ENCODE data around the gene DUSP28. TPM values are rescaled to one million over a fixed set of nuclear protein-coding genes. Genes with fewer than 3 reads are reported as not detected.

Gene DUSP28
- total RNA-seq, 1 experiment from 2014 or later = 6.4 TPM

DNA sequence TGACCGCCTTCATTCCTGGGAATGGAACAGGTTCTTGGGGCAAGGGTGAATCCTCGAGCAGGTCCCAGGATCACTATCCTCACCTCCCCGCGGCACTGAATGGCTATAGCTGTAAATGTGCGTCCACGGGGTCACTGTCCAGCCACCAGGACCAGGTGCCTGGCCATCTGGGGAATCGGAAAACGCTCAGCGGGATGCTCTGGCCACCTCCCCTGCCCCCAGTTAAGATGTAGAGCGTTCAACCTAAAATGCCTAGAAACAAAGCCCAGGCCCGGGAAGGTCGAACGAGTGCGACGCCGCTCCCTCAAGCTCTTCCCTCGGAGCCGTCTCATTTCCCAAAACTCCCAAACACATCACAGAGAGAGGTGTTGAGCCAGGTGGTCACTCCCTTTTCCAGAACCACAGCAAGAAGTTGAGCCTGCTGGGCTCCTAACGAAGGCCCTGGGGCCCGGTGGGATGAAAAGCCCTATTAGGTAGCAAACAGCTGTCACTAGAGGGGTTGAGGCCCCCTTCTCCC lies 25.6 kb downstream of the DUSP28 start:
- no peak for DNase-seq (ENCODE audit: low read depth)

GRCh38 chr2:240586198-240586918 lies 26.2 kb downstream of the DUSP28 start, which contains the start of gene CAPN10:
Gene CAPN10 (plus strand): TSS chr2:240586734. CDS start chr2:240586912, 178 bp downstream.
- peak; percentile 91 for DNase-seq (ENCODE audit: low read depth)

DNA sequence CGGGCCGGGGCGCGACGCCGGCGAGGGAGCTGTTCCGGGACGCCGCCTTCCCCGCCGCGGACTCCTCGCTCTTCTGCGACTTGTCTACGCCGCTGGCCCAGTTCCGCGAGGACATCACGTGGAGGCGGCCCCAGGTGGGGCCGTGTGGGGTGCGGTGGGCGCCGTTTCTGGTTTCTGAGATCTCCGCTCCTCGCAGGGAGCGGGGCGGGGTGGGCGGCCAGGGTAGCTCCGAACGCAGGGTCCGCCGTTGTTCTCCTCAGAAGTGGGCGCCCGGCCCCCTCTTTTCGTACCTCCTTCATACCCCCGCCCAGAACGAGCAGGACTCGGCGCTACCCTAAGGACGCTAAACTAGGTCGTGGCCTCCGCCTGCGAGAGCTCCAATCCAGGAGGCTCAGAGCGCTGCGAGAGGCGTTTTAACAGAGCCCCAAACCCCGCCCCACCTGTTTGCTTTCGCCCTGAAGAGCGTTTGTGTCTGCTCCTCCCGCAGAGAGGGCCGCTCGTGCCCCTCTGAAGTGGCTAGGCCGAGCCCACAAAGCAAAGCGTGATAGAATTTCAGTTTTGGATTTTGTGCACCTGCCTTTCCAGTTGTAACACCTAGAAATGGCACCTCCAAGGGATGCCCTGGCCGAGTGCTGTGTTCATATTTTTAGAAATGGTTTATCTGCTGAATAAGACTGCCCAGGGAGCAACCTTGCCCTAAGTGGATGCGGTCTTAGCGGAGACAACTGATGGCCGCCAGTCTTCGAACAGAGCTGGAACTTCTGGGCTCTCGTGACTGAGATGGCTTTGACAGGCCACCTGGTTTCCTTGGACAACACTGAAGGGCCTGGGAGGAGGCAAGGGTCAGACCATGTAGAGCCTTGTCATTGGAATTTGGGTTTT lies 27.0 kb downstream of the DUSP28 start:
- no peak for DNase-seq (ENCODE audit: low read depth)

GRCh38 chr2:240588006-240588655 lies 28.0 kb downstream of the DUSP28 start:
- DNase-seq (ENCODE audit: low read depth) = no peak

DNA sequence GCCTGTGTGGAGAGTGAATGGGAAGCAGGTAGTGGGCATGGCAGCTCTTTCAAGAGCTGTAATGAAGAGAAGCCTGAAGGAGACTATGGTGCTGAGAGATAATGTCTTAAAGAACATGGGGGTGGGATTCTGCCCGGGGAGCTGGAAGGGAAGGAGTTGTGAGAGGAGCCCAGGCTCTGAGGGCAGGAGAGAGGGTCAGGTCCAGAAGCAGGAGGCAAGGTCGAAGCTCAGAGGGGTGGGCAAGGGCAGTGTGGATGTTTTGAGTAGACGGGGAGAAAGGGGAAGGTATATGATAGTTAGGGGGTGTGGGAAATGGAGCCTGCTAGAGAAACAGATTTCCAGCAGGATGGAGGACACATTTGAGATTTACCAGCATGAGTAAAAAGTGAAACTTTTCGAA lies 28.5 kb downstream of the DUSP28 start:
- no peak for DNase-seq (ENCODE audit: low read depth)

GRCh38 chr2:240589375-240589774 lies 29.2 kb downstream of the DUSP28 start:
- no peak for DNase-seq (ENCODE audit: low read depth)

DNA sequence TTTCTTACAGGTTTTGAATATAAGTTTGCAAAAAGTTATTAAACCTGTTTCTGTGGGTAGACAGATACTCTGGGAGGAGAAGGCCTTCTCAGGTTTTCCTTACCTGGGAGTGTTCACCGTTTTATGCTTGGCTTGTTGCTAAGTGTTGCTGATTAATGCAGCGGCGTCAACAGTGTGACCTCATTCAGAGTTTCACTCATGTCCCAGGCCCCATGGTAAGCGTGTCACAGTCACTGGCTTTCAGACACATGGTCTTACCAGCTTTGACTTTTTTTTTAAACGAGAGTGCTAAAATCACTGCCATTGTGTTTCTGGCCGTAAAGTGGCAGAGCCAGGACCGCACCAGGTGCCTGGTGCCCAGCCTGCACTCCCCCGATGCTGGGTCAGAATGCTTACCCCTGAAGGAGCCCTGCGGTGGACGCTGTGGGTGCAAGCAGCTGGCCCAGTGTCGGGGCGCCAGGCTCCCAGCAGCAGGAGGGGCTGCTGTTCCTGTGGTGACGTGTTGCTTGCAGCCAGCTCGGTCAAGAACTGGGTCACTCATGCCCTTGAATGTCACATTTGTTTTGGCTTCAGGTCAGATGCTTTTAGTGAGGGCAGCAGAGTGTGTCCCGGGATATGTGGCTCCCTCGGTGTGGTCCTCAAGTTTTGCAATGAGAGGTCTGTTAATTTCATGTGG lies 29.8 kb downstream of the DUSP28 start:
- no peak for DNase-seq (ENCODE audit: low read depth)

DNA sequence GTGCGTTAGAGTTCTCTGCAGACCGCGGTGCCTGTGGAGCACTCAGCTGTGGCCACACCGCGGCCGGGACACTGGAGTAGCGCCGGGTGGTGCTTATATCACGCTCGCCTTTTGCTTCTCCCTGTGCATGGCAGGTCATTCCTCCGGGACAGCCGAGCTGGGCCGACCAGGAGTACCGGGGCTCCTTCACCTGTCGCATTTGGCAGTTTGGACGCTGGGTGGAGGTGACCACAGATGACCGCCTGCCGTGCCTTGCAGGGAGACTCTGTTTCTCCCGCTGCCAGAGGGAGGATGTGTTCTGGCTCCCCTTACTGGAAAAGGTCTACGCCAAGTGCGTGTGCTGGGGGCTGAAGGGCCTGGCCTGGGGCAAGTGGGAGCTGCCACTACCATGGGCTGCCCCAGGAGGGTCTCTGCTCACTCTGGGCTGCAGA lies 30.5 kb downstream of the DUSP28 start:
- DNase-seq (ENCODE audit: low read depth) = no peak

GRCh38 chr2:240591226-240591625 lies 31.1 kb downstream of the DUSP28 start:
- DNase-seq (ENCODE audit: low read depth) = no peak

GRCh38 chr2:240591784-240592183 lies 31.6 kb downstream of the DUSP28 start:
- DNase-seq (ENCODE audit: low read depth) = no peak

DNA sequence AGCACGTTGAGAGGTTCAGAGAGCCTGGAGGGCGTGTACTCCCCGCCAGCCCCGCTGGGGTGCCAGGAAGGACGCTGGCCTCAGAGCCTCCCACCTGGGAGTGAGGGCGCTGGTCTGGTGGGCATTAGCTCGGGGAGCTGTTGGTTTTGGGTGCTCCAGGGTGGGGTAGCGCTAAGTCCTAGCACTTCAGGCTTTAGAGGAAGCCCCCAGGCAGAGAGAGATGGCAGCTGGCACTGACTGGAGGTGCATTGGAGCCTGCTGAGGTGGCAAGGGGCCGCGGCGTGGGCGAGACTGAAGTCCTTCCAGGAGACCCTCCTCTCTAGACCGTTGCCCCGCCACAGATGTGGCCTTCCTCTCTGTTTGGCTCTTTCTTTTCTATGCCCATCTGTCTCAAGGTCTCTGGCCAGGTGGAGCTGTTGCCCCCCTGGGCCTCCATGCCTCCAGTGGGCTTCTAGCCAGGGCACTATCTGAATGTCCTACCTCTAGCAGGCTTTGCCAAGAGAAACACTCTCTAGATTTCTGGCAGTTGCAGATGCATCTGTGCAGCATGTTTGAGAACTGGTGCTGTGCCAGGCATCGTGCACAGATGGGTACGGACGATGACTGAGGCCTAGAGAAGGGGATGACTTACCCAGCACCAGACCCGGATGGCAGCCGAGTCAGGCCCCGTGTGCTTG lies 33.0 kb downstream of the DUSP28 start:
- no peak for DNase-seq (ENCODE audit: low read depth)

DNA sequence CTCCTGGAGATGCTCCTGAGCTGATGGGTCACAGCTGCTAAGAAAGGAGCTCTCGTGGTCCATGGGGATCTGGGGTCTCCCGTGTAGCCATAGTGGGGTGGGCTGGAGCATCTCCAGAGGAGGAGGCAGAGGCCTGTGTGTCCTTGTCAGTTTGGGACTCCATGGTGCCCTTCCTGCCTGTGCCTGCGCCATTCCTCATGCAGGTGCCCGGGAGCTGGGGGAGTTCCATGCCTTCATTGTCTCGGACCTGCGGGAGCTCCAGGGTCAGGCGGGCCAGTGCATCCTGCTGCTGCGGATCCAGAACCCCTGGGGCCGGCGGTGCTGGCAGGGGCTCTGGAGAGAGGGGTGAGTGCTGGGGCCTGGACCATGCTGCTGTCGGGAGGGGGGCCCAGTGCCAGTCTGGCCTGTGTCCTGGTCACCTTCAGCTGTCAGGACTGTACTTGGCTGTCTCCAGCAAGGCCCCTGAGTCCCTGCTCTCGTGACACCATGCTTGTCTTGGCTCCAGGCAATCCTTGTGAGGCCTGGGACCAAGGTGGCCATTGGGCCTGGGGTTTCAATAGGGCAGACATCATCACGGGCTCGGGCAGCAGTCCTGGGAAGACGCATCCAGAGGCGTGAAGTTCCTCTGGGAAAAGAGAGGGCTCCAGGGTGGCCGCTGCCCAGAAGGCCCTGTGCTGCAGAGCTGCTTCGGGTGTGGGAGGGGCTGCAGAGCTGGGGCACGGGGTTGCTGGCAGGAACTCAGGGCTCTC lies 33.7 kb downstream of the DUSP28 start:
- no peak for DNase-seq (ENCODE audit: low read depth)

DNA sequence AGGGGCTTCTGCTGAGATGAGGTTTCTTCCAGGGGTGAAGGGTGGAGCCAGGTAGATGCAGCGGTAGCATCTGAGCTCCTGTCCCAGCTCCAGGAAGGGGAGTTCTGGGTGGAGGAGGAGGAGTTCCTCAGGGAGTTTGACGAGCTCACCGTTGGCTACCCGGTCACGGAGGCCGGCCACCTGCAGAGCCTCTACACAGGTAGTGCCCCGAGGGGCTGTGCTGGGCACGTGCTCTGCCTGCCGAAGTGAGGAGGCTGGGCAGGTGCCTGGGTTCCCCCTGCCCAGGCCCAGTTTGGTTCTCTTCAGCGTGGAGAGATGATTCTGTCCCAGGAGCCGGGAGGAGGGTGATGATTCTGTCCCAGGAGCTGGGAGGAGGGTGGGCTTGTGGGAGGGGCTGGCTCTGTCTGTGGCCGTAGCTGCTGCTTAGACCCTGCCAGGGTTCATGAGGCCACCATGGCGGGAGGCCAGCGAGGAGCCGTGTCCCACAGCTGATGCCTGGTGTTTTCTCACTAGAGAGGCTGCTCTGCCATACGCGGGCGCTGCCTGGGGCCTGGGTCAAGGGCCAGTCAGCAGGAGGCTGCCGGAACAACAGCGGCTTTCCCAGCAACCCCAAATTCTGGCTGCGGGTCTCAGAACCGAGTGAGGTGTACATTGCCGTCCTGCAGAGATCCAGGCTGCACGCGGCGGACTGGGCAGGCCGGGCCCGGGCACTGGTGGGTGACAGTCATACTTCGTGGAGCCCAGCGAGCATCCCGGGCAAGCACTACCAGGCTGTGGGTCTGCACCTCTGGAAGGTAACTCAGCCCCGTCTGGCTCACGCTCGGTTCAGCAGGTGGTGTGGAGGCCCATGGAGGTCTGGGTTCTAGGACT lies 34.6 kb downstream of the DUSP28 start:
- DNase-seq (ENCODE audit: low read depth) = no peak

DNA sequence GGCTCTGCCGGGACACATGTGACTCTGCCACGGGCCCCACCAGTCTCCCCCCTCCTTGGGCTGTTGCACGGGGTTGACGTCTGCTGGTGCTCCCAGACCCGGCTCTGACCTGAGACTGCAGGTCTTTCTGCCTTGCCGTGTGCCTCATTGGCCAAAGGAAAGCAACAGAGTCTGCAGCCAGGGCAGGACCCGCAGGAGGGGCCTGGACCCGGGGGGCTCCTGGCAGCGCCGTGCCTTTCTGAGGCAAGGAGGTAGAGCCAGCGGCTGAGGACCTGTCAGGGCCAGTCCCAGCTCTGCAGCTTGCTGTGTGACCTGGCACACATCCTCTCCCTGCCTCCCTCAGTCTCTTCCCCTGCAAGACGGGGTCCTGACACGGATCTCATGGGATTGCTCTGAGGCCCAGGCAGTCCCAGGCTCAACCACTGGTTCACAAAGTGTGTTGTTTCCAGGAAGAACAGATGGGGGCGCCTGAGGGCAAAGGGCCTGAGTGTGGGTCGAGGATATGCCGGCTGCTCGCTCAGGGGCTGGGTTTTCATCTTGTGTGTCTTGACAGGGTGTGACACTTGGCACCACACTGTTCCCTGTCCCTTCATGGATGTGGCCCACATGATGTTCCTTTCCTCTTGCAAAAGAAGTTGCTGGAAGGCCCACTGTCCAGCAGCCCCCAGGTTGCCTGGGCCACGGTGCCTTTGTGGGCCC lies 35.4 kb downstream of the DUSP28 start:
- DNase-seq (ENCODE audit: low read depth) = no peak

DNA sequence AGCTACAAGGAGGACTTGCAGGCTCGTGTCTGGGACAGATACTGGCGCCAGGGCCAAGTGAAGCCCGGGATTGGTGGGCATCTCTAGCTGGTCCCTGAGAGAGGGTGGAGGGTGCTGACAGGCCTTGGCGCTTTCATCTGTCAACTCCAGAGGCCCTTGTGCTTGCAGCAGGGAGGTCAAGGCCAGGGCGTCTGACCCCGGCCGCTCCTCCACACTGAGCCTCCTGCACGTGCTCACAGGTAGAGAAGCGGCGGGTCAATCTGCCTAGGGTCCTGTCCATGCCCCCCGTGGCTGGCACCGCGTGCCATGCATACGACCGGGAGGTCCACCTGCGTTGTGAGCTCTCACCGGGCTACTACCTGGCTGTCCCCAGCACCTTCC lies 35.9 kb downstream of the DUSP28 start:
- no peak for DNase-seq (ENCODE audit: low read depth)

DNA sequence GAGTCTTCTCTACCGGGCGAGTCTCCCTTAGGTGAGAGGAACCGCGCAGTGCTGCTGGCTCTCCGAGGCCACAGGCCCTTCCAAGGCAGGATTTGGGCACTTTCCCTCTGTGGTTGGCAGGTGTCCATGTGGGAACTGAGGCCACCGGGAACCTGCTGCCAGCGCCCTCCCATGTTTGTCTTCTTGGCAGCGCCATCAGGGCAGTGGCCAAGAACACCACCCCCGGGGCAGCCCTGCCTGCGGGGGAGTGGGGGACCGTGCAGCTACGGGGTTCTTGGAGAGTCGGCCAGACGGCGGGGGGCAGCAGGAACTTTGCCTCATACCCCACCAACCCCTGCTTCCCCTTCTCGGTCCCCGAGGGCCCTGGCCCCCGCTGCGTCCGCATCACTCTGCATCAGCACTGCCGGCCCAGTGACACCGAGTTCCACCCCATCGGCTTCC lies 36.4 kb downstream of the DUSP28 start:
- DNase-seq (ENCODE audit: low read depth) = no peak

DNA sequence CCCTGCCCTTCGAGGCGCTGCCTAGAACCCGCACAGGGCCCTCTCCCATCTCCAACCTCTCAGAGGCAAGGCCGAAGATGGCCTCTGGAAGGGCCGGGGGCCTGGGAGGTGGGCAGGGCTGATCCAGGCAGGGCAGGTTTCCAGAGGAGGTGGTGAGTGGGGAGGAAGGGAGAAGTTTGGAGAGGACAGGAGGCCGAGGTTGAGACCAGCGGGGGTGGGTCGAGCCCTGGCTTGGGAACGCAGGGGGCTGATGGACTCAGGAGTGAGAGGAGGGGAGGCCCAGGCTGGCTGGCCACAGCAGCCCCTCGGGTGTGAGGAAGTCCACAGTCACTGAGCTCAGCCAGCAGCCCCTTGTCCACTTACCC lies 36.9 kb downstream of the DUSP28 start:
- no peak for DNase-seq (ENCODE audit: low read depth)

DNA sequence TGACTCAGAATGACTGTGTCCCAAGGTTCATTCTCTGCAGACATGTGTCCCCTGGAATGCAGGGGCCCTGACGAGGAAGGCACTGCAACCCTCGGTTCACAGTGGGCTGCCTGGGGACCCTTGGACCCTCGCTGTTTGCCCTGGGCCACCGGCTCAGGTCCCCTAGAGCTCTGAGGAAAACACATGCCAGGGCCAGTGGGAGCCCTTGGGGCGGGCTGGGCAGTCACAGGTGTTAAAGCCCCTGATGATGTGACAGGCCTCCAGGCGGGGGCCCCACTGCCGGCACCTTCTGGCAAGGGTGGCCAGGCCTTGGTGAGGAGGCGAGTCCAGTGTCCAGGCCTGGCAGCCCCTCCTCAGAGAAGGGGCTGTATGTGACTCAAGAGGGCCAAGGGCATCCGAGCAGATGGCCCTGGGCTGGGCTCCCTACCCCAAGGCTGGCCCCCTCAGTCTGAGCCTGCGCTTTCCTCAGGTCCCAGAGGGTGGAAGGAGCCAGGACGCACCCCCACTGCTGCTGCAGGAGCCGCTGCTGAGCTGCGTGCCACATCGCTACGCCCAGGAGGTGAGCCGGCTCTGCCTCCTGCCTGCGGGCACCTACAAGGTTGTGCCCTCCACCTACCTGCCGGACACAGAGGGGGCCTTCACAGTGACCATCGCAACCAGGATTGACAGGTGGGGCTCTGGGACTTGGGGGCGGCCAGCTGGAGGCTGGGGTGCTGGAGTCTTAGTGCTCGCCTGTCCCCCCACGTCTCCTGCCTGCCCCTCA lies 37.4 kb downstream of the DUSP28 start:
- DNase-seq (ENCODE audit: low read depth) = no peak

Data from LHCN-M2 (cell line).